Measurements from ENCODE around the gene ARHGAP6.
A peak's percentile ranks its signal among the peaks of the same experiment; 100 is the strongest.

DNA sequence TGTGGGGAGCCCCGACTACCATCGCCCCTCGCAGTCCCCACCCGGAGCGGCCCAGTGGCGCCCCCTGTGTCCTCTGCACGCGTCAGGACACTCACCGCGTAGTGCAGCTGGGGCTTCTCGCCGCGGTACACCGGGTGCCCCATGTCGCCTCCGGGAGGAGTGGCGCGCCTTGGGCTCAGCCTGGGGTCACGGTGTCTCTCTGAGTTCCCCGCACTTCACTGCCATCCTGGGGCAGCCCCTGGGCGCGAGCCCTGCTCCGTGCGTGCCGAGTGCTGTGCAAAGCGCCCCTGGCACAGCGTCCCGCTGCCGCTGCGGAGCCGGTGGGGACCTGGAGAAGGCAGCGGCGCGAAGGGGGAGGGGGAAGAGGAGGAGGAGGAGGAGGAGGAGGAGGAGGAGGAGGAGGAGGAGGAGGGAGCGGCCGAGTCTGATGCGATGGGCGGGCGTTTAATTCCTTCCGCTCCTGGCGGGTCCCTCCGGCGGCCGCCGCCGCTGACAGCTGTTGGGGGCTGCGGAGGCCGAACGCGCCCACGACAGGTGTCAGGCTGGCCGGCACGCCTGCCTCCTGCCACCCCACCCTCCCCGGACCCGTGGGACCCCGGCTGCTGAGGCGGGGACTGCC, 238.2 kb downstream of the ARHGAP6 start:
- TF ChIP-seq POLR2A (IDR thresholded peaks at IDR 0.05) (peak in 2 of 4 donors; percentile 11 to 20), CTCF (IDR thresholded peaks at IDR 0.05) (peak in 5 of 6 experiments; percentile 23 to 54 (median 37))

Data from upper lobe of left lung (tissue), 4 donors.